Inferior parietal cortex (tissue), 1 donor: ENCODE results near the gene PLEKHM3.
"Not testable (repeated sequence)": the region's sequence is repeated elsewhere in the genome, so short reads cannot be mapped to it uniquely, and the experiment has no call there.

Experiments used
- DNase-seq: peaks from one replicate; pipeline ENCODE4 v3.0.0-alpha.2; 2016; ENCODE audit errors: extremely low spot score

PLEKHM3 gene

GRCh38 chr2:207828361-207829057 is 196.8 kb downstream of the PLEKHM3 start:
- DNase-seq: no peak

DNA sequence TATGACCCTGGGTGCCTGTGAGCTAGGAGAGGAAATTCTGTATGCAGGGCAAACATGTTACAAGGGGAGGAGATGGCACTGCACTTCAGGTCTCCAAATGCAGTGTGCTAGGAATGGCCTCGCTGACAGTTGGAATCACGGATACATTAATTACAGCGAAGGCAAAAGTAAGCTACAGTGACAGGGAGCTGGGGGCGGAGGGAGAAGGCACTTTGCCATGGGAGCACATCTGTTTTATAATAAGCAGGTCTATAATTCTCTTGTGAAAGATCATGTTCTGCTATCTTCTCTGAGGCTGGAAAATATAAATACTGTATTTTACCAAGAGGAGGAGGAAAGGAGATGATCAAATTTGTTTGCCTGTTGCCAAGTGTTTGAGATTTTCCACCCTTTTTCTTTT is 199.3 kb downstream of the PLEKHM3 start:
- DNase-seq: no peak

- DNase-seq: no peak
Observed at GRCh38 chr2:207825045-207825954, 200.0 kb downstream of the PLEKHM3 start.

DNA sequence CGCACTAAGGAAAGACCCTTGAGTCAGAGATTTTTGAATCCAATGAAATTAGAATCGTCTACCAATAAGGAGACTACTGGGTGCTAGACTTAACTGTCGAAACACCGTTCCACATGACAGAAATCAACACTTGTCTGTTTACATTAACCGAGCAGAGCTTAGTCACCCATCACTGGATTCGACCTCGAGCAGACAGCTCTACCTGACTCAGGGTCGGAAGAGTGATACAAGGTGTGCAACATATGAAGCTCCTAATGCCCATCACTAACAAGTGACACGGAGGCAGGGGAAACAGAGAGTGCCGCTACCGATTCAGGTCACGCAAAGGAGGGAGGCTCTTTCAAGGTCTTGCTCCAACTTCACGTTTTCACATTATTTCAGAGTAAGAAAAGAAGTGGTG is 201.5 kb downstream of the PLEKHM3 start:
- DNase-seq: no peak

GRCh38 chr2:207819839-207820784 is 205.2 kb downstream of the PLEKHM3 start:
- DNase-seq: no peak

DNA sequence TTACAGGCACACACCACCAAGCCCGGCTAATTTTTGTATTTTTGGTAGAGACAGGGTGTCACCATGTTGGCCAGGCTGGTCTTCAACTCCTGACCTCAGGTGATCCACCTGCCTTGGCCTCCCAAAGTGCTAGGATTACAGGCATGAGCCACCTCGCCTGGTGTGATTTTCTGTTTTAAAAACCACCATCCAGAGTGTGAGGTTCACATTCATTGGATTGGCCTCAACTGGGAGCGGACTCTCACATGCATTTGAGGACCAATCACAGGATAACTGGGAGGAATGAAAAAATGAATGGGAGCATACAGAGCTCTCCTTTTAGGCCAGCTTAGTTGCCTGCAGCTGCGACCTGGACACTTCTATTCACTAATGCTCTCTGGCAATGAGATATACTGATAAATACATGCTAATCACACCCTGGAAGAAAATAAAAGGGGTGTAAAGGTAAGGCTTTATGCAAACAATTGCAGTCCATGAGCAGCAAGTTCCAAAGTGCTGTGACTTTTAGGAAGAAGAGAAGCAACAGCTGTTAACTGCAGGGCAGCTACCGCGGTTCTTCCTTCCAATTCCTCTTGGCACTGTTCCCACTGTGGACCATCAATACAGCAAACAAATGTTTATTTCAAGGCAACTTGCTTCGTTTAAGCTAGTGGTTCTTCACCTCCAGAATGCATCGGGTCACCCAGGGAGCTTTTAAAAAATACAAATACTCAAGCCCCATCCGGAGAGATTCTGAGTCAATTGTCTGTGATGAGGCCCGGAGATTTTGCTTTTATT is 206.1 kb downstream of the PLEKHM3 start:
- DNase-seq: no peak

GRCh38 chr2:207816546-207816945 is 208.8 kb downstream of the PLEKHM3 start:
- no peak for DNase-seq

DNA sequence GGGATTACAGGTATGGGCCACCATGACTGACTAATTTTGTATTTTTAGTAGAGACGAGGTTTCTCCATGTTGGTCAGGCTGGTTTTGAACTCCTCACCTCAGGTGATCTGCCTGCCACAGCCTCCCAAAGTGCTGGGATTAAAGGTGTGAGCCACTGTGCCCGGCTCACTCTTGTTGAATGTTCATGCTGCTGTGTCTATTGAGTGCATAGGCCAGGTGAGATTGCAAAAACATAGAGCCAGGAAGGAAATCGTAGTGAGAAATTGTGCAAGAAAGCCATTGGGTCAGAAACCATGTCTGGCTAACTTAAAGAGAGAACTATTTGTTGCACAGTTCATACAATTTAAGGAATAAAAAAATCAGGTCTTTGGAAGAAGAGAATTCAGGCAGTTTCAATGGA is 210.1 kb downstream of the PLEKHM3 start:
- DNase-seq: no peak

DNA sequence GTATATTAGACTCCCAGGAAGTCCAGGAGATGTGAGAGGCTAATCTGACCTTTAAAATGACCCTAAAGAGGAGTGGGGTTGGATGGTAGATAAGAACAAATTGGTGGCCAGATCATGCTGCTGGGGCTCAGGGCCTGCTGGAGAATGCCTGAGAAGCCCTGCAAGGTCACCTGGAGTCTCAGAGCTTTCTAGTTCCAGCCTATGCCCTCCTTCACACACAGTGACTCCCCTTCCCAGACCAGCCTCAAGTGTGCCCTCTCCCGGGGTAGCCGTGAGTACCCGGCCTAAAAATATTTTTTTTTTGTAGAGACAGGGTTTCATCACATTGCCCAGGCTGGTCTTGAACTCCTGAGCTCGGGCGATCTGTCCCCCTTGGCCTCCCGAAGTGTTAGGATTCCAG is 211.4 kb downstream of the PLEKHM3 start:
- DNase-seq: no peak

GRCh38 chr2:207813221-207813916 is 212.0 kb downstream of the PLEKHM3 start:
- peak; percentile 81 for DNase-seq

DNA sequence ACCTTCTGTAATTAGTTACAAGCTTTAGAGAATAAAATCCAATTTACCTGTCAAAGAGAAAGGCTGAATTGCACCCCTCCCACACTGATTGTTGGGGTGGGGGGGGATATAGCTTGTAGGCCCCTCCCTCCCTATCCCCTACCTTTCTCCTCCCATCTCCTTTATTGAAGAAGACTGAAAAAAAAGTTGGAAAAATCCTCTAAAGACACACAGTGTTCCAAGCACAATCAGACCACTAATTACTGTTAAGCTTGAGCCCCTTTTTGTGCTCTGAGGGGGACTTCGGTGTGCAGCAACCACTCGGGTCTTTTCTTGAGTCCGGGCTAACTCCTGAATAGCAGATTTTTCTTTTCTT is 212.6 kb downstream of the PLEKHM3 start:
- DNase-seq: no peak

- DNase-seq: no peak
Observed at GRCh38 chr2:207812058-207812725, 213.1 kb downstream of the PLEKHM3 start.

GRCh38 chr2:207811658-207812057 is 213.7 kb downstream of the PLEKHM3 start:
- DNase-seq: not testable (repeated sequence)

DNA sequence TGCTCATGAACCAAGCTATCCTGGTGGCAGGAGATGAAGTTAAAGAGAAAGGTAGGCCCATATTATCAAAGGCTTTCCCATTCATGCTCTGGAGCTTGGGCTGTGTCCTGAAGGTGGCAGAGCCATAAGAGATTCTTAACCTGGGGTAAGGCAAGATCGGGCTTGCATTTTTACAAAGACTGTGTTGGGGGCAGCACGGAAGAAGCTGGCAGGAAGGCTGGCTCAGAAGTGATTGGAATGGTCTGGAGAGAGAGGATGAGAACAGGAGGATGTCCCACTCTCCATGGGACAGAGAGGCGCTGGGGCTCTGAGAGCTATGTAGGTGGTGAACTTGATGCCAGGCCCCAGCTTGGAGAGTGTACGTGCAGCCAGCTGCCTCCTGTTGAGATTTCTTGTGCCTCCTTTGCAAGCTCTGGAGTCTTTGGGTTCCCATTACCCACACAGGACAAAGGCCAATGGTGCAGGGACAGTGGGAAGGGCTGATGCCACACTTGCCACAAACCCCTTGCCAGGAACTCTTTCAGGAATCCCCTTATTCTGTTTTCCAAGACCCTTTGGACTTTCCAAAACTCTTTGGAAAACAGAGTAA is 215.0 kb downstream of the PLEKHM3 start:
- DNase-seq: no peak

GRCh38 chr2:207808119-207808518 is 217.2 kb downstream of the PLEKHM3 start:
- DNase-seq: no peak

- no peak for DNase-seq
Observed at GRCh38 chr2:207807516-207807915, 217.8 kb downstream of the PLEKHM3 start.

GRCh38 chr2:207805566-207806226 is 219.6 kb downstream of the PLEKHM3 start:
- DNase-seq: no peak

- no peak for DNase-seq
Observed at GRCh38 chr2:207802650-207803049, 222.7 kb downstream of the PLEKHM3 start.

DNA sequence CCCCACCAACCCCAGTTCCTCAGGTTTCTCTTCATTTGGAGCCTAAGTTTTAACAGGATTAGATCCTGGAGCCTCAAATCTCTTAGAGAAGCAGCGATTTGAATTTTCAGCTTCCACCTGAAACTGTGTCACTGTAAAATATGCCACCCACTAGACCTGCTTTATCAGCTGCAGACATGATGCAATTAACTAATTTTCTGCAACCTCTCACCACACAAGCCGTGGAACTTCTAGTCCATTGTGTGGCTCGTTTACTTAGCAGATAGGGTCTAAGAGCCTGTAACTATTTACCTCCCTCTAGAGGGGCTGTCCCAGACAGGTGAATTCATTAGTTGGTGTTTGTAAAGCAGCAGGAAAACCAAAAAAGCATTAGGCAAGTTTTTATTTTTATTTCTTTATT is 224.1 kb downstream of the PLEKHM3 start:
- DNase-seq: no peak
